ENCODE measurements around the gene L1TD1.
"Not testable (repeated sequence)": the region's sequence is repeated elsewhere in the genome, so short reads cannot be mapped to it uniquely, and the experiment has no call there.

Gene L1TD1

DNA sequence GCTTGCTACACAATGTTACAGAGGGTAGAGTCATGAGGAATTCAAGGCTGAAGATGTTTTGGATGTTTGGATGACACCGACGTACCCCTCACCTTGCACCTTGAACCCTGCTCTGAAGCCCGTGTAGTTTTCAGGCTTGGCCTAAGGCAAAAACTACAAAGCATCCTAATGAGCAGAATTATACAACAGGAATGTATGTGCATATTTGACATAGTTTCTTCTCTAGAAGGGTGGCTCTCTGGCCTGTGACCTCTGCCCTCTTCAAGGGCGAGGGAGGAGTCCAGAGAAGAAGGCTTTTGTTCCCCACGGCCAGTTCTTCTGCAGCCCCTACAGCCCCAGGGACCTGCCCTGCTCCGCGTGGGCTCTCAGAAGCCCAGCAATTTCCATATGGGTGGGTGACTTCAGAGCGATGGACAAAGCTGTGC lies 43.3 kb downstream of the L1TD1 start:
- Mint-ChIP-seq H3K36me3 (no peaks in the 10 kb centered on the region), H3K9me3 (no peaks in the 10 kb centered on the region), H3K4me3 (no peak overlapping the region), H3K4me1 (no peaks in the 10 kb centered on the region), H3K27me3 (peaks cover 30% of the 10 kb centered on the region), H3K27ac (no peak overlapping the region)
- ATAC-seq, result no peak

DNA sequence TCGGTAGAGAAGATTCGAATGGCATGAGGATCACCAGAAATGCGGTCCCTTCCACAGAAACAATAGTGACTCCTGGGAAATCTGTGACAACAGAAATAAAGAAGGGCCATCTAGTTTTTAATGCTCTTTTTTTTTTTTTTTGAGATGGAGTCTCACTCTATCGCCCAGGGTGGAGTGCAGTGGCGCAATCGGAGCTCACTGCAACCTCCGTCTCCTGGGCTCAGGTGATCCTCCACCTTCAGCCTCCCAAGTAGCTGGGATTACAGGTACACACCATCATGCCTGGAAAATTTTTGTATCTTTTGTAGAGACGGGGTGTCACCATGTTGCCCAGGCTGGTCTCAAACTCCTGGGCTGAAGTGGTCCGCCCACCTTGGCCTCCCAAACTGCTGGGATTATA lies 43.9 kb downstream of the L1TD1 start:
- no peaks in the 10 kb centered on the region for H3K4me1 Mint-ChIP-seq
- H3K9me3 Mint-ChIP-seq, result no peaks in the 10 kb centered on the region
- peaks cover 30% of the 10 kb centered on the region for H3K27me3 Mint-ChIP-seq
- no peak overlapping the region for H3K27ac Mint-ChIP-seq
- H3K36me3 Mint-ChIP-seq, result no peaks in the 10 kb centered on the region
- no peak for ATAC-seq
- H3K4me3 Mint-ChIP-seq, result no peak overlapping the region

DNA sequence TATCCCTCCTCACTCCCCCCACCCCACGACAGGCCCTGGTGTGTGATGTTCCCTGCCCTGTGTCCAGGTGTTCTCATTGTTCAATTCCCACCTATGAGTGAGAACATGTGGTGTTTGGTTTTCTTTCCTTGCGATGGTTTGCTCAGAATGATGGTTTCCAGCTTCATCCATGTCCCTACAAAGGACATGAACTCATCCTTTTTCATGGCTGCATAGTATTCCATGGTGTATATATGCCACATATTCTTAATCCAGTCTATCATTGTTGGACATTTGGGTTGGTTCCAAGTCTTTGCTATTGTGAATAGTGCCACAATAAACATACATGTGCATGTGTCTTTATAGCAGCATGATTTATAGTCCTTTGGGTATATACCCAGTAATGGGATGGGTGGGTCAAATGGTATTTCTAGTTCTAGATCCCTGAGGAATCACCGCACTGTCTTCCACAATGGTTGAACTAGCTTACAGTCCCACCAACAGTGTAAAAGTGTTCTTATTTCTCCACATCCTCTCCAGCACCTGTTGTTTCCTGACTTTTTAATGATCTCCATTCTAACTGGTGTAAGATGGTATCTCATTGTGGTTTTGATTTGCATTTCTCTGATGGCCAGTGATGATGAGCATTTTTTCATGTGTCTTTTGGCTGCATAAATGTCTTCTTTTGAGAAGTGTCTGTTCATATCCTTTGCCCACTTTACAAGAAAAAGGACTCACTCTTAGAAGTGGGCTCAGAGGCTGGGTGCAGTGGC lies 45.2 kb downstream of the L1TD1 start:
- ATAC-seq, H3K27ac Mint-ChIP-seq, H3K9me3 Mint-ChIP-seq, H3K36me3 Mint-ChIP-seq, H3K4me1 Mint-ChIP-seq, H3K4me3 Mint-ChIP-seq: not testable (repeated sequence)
- H3K27me3 Mint-ChIP-seq, result peaks cover 33% of the 10 kb centered on the region

DNA sequence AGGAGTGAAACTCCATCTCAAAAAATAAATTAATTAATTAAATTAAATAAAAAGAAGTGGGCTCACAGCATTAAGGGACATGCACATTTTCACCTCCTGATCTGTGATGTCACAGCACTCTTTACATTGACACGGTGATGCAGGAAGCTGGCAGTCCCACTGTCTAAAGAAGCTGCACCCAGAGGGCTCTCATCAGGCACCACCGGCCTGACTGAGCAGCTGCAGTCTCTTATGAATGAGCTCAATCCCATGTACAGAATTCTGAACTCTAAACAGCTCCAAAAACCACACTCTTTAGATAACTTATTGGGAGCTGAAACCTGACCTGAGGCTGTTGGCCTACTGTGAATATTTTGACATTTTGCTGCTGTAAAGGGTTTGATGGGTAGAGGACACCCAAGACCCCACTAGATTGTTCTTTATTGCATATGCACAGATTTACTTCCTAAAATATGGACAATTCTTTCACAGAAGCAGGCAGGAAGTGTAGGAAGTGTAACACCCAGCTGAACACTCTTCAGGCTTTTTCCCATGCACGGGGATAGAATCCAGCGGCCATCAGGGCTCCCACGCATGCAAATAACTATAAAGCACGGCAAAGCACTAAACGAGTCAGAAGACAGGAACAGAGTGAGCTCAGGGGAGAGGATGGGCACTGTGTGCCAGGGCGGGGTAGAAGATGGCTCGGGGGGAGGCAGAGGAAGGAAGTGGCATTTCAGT lies 46.2 kb downstream of the L1TD1 start:
- Mint-ChIP-seq H3K27ac (no peak overlapping the region), H3K36me3 (no peaks in the 10 kb centered on the region), H3K27me3 (peaks cover 34% of the 10 kb centered on the region), H3K4me1 (no peaks in the 10 kb centered on the region), H3K9me3 (no peaks in the 10 kb centered on the region), H3K4me3 (no peak overlapping the region)
- no peak for ATAC-seq

DNA sequence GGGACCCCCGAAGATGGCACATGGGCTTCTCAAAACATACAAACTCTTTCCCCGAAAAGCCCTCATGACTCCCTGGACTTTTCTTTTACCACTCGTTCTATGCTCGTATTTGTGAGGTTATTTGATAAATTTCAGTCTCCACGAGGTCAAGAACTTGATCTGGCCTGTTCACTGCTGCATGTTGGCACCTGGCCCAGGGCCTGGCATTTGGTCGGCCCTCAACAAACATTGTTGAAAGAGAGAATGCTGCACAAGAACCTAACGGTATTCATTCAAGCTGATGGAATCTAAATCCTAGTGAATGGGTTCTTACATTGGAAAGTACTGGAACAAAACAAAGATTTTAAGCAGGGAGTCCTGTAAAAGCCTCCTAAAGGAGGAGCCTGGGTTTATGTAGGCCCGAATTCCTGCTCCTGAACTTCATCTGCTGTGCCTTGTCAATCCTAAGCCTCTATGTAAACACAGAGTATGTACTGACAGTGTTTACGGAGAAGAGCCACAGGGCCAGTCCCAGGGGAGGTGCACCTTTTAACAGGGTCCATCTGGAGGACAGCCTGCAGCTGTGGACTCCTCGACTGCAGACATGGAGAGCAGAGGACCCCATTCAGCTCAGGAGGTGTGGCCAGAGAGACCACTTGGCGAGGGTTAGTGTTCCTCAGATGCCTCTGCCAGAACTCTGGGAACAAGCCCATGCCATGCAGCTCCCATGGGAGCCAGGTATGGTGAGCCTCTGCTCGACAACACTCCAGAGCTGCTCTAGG lies 46.9 kb downstream of the L1TD1 start:
- ATAC-seq, result no peak
- no peaks in the 10 kb centered on the region for H3K4me1 Mint-ChIP-seq
- H3K4me3 Mint-ChIP-seq, result no peak overlapping the region
- no peak overlapping the region for H3K27ac Mint-ChIP-seq
- no peaks in the 10 kb centered on the region for H3K36me3 Mint-ChIP-seq
- no peaks in the 10 kb centered on the region for H3K9me3 Mint-ChIP-seq
- H3K27me3 Mint-ChIP-seq, result peaks cover 34% of the 10 kb centered on the region

DNA sequence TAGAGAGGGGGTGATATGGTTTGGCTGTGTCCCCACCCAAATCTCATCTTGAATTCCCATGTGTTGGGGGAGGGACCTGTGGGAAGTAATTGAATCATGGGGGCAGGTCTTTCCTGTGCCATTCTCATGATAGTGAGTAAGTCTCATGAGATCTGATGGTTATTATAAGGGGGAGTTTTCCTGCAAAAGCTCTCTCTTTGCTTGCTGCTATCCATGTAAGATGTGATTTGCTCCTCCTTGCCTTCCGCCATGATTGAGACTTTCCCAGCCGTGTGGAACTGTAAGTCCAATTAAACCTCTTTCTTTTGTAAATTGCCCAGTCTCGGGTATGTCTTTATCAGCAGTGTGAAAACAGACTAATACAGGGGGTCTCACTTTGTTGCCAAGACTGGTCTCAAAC lies 49.7 kb downstream of the L1TD1 start:
- not testable (repeated sequence) for ATAC-seq, H3K9me3 Mint-ChIP-seq, H3K4me3 Mint-ChIP-seq, H3K27ac Mint-ChIP-seq, H3K36me3 Mint-ChIP-seq, H3K4me1 Mint-ChIP-seq
- peaks cover 34% of the 10 kb centered on the region for H3K27me3 Mint-ChIP-seq

DNA sequence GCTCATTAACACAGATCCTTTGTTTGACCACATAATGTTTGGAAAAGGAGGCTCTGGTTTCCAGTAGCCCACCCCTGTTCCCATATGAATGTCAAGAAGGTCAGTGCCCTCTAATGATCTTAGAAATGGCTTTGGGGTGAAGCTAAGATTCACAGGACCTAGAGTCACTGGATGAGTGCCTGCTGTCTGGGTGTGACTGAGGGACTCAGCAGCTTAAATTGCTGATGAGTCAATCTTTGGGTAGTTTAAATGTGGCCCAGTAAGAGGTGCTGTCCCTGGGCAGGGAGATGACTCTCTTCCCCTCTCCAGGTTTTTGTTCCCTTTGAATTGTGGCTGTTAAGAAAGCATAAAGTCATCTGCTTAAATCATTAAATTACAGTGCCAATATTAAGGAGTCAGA lies 50.6 kb downstream of the L1TD1 start:
- no peak for ATAC-seq
- Mint-ChIP-seq H3K36me3 (no peaks in the 10 kb centered on the region), H3K4me1 (no peaks in the 10 kb centered on the region), H3K27me3 (peaks cover 38% of the 10 kb centered on the region), H3K9me3 (no peaks in the 10 kb centered on the region), H3K27ac (no peak overlapping the region), H3K4me3 (no peak overlapping the region)

DNA sequence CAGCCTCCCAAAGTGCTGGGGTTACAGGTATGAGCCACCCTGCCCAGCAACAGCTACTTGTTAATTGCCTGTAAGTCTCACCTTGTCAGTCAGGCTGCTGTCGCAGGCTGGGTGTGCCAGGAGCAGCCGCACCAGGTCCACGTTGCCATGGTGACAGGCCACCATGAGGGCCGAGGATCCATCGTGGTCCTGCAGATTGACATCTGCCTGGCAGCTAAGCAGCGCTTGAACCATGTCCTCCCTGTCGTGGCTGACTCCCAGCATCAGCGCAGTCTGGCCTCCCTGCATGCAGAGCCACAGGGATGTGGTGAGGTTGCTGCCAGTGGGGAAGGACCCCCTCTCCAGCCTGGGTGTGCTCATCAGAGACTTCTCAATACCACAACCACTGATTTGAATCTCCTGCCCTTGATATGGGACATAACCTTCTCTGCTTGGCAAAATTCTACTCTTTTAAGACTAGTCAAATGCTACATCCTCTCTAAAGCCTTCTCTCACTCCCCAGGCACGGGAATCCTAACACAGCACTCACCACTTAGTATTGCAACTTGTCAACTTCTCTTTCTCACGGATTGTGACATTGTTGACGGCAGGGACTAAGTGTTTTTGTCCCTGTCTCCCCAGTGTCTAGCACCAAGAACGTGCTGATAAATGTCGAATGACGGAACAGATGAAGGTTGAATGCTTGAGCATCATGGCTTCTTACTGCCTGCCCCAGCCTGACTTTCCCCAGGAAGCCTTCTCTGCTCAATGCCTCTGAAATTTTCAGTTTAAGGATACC lies 52.9 kb downstream of the L1TD1 start:
- Mint-ChIP-seq H3K4me3 (no peak overlapping the region), H3K27ac (no peak overlapping the region), H3K9me3 (no peaks in the 10 kb centered on the region), H3K27me3 (peaks cover 32% of the 10 kb centered on the region), H3K36me3 (no peaks in the 10 kb centered on the region), H3K4me1 (no peaks in the 10 kb centered on the region)
- no peak for ATAC-seq

DNA sequence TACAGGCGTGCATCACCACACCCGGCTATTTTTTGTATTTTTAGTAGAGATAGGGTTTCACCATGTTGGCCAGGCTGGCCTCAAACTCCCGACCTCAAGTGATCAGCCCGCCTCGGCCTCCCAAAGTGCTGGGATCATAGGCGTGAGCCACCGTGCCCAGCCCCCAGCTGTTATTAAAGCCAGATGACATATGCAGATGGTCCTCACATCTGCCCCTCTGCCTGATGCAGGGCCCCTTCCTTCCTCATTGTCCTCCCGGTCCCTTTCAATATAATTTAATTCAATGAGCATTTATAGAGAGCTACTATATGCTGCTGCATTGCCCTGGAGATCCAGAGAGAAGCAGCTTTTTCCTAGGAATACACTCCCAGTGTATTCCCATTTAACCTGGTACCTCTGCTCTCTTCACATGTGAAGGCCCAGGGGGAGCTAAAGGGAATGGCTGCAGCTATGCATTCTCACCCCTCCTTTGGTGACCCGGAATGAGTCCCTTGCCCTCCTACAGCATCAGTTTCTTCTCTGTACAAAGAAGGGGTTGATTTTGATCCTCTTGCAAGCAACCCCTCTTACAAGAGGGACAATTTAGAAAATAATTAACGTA lies 55.6 kb downstream of the L1TD1 start:
- no peaks in the 10 kb centered on the region for H3K4me1 Mint-ChIP-seq
- H3K4me3 Mint-ChIP-seq, result no peak overlapping the region
- H3K27me3 Mint-ChIP-seq, result peaks cover 13% of the 10 kb centered on the region
- H3K9me3 Mint-ChIP-seq, result no peaks in the 10 kb centered on the region
- no peaks in the 10 kb centered on the region for H3K36me3 Mint-ChIP-seq
- no peak overlapping the region for H3K27ac Mint-ChIP-seq
- no peak for ATAC-seq

DNA sequence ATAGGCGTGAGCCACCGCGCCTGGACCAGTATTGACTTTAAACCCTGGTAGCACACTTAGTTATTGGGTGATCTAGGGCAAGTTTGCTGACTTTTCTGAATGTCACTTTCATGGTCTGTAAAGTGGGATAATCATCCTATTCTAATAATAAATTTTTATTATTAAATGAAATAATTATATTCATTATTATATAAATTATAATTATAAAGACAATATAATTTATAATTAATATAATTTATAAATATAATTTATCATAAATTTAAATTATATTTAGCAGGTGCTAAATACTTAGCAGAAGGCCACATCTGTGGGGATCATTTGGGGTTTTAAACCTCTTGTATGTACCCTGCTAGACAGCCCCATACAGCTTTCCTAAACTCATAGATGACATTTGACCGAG lies 64.9 kb downstream of the L1TD1 start:
- H3K27ac Mint-ChIP-seq, result no peak overlapping the region
- no peak overlapping the region for H3K4me3 Mint-ChIP-seq
- H3K27me3 Mint-ChIP-seq, result peaks cover 34% of the 10 kb centered on the region
- no peaks in the 10 kb centered on the region for H3K9me3 Mint-ChIP-seq
- ATAC-seq, result no peak
- no peaks in the 10 kb centered on the region for H3K36me3 Mint-ChIP-seq
- no peaks in the 10 kb centered on the region for H3K4me1 Mint-ChIP-seq

DNA sequence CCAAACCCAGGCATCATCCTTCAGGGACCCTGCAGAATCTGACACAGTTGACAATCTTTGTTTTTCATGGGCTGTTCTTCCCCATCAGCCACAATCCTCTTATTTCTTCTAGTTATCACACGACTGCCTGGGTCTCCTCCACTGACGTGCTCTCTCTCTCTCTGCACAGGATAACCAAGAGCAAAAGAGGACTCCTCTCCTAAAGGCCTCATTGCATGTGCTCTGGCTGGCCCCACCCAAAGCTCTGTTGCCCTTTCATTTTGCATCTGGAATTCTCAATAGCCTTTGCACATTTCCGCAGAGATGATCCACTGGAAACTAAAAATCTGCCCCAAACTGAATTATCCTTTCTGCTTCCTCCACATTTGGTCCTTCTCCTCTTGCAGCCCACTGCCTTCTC lies 66.0 kb downstream of the L1TD1 start:
- Mint-ChIP-seq H3K27ac (no peak overlapping the region), H3K9me3 (no peaks in the 10 kb centered on the region), H3K4me3 (no peak overlapping the region), H3K4me1 (no peaks in the 10 kb centered on the region), H3K27me3 (peaks cover 34% of the 10 kb centered on the region), H3K36me3 (no peaks in the 10 kb centered on the region)
- no peak for ATAC-seq
